Measurements from ENCODE around the gene ASB16.
A peak's percentile ranks its signal among the peaks of the same experiment; 100 is the strongest.
"Not testable (repeated sequence)": the region's sequence is repeated elsewhere in the genome, so short reads cannot be mapped to it uniquely, and the experiment has no call there.

Gene ASB16

GRCh38 chr17:44170499-44171201 is at the start of gene ASB16:
ASB16 (plus strand) TSS chr17:44170704; CDS start chr17:44170790, 86 bp downstream.
- DNase-seq (ENCODE audit: low spot score), result no peak

- DNase-seq (ENCODE audit: low spot score), result no peak
Measured at GRCh38 chr17:44120851-44121605, 49.5 kb upstream of the ASB16 start.

- DNase-seq (ENCODE audit: low spot score), result no peak
Measured at GRCh38 chr17:44121997-44122815, 48.3 kb upstream of the ASB16 start.

GRCh38 chr17:44122816-44123355 is 47.6 kb upstream of the ASB16 start:
- no peak for DNase-seq (ENCODE audit: low spot score)

- DNase-seq (ENCODE audit: low spot score), result peak; percentile 100
Measured at GRCh38 chr17:44123356-44124117, 47.0 kb upstream of the ASB16 start, which contains the start of gene HDAC5. HDAC5 (minus strand) TSS chr17:44123641; CDS start chr17:44117515, 6,126 bp downstream.

- no peak for DNase-seq (ENCODE audit: low spot score)
Measured at GRCh38 chr17:44124118-44124438, 46.4 kb upstream of the ASB16 start.

GRCh38 chr17:44128383-44128782 is 42.1 kb upstream of the ASB16 start:
- DNase-seq (ENCODE audit: low spot score), result no peak

GRCh38 chr17:44130693-44131349 is 39.7 kb upstream of the ASB16 start:
- DNase-seq (ENCODE audit: low spot score), result no peak

- not testable (repeated sequence) for DNase-seq (ENCODE audit: low spot score)
Measured at GRCh38 chr17:44131372-44131771, 39.1 kb upstream of the ASB16 start.

- DNase-seq (ENCODE audit: low spot score), result no peak
Measured at GRCh38 chr17:44132275-44132821, 38.2 kb upstream of the ASB16 start.

- DNase-seq (ENCODE audit: low spot score), result no peak
Measured at GRCh38 chr17:44133918-44134476, 36.5 kb upstream of the ASB16 start.

GRCh38 chr17:44134752-44135568 is 35.5 kb upstream of the ASB16 start:
- DNase-seq (ENCODE audit: low spot score), result no peak

- peak; percentile 73 for DNase-seq (ENCODE audit: low spot score)
Measured at GRCh38 chr17:44137891-44138709, 32.4 kb upstream of the ASB16 start.

GRCh38 chr17:44143921-44144320 is 26.6 kb upstream of the ASB16 start:
- DNase-seq (ENCODE audit: low spot score), result not testable (repeated sequence)

GRCh38 chr17:44144966-44145739 is 25.4 kb upstream of the ASB16 start:
- DNase-seq (ENCODE audit: low spot score), result no peak

GRCh38 chr17:44146375-44147346 is 23.8 kb upstream of the ASB16 start:
- no peak for DNase-seq (ENCODE audit: low spot score)

GRCh38 chr17:44147812-44148211 is 22.7 kb upstream of the ASB16 start:
- DNase-seq (ENCODE audit: low spot score), result no peak

Measured in left forelimb (tissue), 1 donor.